HG02840 (cell line): ENCODE results near the gene TBX15.

ENCODE experiments used
- ATAC-seq: cut with Tn5 transposase; IDR thresholded peaks from one replicate; pipeline ENCODE4 v1.9.1; 2021; ENCODE audit warnings: mild to moderate bottlenecking, moderate library complexity, moderate number of reproducible peaks; ENCODE audit not compliant: unreplicated experiment, low FRiP score

Gene TBX15

DNA sequence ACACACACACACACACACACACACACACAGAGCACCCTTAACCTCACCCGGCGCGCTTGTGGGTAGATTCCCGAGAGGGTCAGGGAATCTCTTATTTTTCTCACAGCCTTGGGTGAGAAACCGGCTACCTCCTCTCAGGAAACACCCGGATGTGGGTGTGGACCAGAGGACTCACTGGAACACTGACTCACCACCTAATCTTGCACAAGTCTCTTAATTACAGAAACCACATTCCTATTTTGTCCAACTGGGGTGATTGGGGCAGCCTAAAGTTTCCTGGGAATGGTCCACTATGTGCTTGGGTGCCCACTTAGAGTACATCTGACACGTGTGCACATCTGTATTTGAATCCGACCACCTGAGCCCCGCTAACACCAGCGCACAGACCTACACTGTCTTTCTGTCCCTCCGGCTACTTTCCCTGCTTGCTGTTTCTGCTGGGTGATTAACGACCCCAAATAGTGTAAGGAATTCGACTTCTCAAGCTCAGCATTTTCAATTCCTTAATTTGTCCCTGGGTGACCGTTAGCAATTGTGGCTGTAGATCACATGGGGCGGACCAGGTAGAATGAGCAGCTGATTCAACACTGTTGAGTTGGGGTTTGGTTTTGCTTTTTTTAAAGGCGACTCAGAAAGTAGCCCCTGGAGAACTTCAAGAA is 14.0 kb upstream of the TBX15 start:
- ATAC-seq, result no peak

- no peak for ATAC-seq
Measured at GRCh38 chr1:119001181-119002027, 13.3 kb upstream of the TBX15 start.

DNA sequence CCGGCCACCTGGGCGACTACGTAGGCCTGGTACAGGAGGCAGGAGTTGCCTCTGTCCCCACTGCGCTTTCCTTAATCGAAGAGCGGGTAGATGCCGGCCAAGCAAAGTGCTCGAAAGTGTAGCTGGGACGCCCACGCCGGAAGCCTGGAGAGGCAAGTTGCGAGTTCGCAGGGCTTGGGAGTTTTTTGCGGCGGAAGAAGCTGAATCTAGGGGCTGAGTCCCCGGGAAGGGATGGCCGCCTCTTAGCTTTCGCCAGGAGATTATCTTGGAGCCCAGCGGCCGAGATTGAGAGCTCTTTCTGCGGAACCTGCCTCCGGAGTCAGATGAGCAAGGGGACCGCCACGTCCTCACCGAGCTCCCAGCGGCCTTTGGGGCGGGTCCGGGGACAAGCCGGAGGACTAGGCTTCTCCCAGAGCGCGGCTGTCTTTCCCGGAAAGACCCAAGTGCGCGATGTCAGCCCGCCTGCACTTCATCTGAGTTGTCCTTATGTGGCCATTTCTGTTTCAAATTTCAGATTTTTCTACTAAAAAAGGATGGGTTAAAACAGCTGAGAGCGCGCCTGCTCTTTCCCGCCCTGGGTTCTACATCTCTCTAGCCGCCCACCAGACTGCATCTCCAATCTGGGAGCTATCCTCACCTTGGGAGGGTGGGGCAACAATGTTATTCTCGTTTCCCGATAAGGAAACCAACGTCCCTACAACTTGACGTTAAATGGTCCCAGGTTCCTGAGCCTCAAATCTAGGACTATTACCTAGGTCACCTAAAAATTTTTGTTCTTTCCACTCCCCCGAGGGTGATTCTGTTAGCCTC is 12.4 kb upstream of the TBX15 start:
- no peak for ATAC-seq

DNA sequence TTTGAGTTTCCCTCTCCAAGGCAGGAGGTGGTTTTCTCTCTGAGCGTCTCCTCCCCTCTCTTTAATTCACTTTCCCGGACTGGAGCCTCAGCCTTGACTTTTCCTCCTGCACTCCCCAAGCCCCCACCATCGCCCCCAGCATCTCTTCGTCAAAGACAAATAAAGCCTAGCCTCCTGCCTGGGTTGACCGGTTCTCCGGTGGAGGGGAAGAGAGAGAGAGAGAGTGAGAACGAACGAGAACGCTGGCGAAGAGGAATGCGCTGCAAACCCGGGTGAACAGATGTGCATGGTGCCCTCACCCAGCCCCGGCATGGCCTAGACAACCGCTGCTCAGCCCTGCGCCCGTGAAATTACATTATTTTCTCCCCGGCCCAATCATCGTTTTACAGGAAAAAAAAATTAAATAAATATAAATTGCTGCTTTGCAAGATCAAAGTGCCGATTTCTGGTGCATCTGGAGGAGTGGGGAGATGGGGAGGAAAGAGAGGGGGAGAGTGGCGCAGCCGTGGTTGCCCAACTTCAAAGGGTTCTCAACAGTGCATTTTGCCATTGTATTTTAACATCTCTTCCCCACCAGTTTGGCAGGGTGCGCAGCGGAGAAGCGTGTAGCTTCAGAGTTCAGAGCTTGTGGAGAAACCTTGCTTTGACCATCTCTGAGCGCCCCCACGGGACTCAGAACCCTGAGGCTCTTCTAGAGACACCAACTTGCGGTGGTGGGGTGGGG is 11.4 kb upstream of the TBX15 start:
- ATAC-seq, result no peak

- no peak for ATAC-seq
Measured at GRCh38 chr1:118998171-118998570, 10.0 kb upstream of the TBX15 start.

DNA sequence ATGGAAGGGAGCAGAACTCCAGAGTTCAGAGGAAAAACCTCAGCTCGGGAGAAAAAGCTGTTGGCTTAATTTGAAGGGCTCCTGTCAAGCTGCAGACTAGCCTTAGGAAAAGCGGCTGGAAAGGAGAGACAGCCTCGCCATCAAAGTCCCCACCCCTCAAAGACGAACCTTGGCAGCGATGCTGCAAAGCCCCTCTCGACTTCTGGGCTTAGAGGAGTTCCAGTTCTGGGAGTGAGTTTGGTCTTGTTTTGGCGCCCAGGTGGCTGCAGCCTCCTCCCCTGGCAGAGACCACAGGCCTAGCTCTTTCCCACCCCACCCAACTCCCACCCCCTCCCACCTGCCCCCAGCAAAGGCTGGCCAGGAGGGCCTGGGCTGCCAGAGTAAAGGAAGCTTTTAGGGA is 9.1 kb upstream of the TBX15 start:
- ATAC-seq, result no peak

DNA sequence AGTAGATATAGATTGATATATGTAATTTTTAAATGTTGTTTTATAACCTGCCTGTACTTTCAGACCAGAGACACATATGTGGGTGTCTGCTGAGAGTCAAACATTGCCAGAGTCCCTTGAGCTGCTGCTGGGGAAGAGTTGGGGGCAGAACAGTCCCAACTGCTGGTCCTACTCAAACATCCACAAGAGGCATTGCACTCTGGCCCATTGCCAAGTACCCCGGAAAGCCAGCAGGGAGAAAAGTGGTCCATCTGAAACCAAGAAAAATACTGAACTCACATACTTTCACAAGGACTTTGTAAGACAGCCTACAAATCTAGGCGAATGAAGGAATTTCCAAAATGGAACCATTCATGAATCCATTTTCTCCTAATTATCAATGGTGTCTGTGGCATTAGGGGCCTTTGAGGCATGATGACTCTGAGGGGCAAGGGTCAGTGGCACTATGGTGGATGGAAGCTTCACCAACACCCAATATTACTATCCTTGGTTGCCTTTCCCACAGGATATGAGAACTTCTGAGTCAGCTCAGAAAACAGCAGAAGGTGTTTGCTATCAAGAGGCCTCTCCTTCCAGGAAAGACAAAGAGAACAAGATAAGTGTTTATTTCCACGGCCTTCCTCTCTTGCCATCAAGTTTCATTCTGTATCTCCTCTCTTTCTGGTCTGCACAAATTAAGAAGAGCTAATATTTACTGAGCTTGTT is 7.3 kb upstream of the TBX15 start:
- no peak for ATAC-seq

DNA sequence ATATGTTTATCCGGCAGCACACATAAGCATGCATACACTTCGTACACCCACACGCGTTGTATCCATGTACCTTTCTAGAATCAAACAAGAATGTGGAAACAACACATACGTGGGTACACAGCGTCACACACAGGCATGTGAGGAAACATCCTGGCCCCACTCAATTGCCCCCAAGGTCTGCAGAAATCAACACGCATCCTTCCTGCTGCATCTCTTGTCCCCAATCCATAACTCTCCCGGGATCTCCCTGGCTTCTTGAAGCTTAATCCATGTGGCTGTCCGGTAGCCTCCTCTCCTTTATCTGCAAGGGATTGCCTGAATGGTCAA is 5.5 kb upstream of the TBX15 start:
- no peak for ATAC-seq

DNA sequence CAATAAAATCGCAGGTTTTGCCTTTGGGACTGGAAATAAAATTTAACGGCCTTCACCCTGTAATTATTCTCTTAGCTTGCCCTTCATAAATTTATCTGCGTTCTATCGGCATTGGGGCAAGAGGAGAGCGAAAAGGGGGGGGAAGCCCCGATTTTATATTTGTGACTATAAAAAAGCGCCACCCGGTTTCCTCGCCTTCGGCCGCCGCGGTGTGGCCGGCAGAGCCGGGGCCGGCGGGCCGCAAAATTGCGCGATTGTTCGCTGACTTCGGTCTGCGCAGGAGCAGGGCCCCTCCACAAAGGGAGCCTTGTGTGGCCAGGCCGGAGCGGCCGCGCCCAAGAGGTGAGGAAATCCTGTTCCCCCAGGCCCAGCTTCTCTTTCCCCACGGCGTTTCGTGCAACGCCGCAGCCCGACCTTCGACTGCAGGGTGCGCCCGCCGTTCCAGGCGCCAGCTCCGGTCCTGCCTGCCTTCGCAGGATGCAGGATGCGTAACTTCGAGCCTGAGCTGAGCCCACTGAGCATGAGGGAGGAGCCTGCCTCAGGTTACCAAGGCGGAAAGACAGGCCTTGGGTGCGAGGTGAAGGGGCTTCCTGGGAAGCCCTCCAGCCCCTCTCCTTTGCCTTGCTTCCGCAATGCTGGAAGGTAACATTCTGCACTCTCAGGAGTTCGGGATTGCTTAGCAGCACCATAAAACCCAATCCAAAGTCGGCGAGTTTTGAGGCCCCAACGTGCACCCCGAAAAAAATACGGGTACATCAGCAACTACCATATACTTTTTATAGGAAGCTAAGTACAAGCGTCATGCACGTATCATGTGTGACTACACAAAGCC is 4.9 kb upstream of the TBX15 start:
- ATAC-seq, result no peak

- ATAC-seq, result no peak
Measured at GRCh38 chr1:118992237-118992825, 4.2 kb upstream of the TBX15 start.

DNA sequence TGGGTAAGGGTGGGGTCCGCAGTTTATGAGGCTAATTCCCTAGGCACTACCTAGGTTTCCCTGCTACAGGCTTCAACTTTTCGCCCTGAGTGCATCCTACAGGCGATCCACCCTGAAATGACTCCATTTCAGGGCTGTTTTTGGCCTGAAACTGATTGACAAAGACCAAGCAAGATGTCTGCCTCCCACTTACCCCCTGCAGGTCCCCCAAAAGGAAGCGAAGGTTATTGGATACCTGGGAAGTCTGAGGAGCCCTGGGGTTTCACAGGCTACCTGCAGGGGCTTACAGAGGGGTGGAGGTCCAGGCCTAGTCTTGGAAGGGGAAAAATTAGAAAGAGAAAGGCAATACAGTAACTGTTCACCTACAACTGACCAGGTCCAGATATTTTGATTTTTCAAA is 3.3 kb upstream of the TBX15 start:
- no peak for ATAC-seq

- ATAC-seq, result no peak
Measured at GRCh38 chr1:118990513-118991152, 2.5 kb upstream of the TBX15 start.

DNA sequence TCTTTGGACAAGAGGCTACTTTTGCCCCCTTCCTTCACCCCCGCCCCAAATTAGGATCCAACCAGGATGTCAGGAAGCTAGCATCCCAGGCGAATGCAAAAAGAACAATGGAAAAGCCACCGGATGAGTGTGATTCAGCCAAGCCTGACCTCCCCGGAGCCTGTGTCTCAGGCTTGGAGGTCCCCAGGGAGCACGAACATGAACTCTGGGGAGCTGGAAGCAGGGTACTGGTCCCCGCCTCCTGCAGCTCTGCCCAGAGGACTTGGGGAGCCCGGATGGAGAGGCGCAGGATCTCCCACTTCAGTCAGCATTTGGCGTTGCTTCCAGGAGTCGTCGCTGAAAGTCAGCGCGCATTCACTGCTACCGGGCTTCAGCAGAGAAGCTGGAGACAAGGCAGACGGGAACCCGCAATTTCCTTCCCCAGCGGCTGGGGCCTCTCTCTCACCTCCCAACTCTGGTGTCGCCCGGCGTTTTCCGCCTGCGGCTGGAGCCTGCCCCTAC is 1.8 kb upstream of the TBX15 start:
- no peak for ATAC-seq

DNA sequence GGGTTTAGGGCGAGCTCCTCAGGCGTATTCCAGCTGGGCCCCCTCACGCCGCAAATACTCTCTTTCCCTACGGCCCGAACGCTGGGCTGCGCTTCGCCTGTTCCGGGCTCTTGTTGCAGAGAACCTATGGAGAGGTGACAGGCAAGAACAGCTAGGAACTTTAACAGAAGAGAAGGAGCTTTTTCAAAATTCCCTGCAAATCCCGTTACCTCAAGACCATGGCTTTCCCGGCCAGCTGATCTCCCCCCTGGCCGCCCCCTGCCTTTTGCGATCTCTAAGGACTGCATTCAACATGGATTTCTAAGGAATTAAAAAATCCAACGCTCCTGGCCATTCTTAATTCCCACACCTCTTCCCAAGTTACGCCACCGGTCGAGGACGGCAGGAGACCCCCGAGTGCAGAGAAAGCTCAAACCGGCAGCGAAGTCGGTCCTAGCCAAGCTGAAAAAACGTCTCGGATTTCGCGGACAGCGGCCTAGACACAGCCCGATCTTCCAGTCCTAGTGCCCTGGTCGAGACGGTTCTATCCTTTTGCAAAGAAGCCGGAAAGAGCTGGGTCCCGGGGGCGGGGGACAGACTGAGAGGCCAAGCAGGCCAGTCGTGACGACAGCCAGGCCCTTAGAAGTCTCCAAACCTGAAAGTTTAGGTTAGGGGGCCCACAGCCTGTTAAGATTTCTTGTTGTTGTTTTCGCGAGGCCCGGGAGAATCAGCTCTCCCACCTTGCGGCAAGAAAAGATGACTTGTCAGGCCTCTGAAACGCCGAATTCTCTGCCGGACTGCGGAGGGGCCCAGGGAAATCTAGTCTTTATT is 1.1 kb upstream of the TBX15 start:
- ATAC-seq, result no peak

GRCh38 chr1:118987468-118988185 is 516 bp downstream of the TBX15 start:
- ATAC-seq, result no peak

- no peak for ATAC-seq
Measured at GRCh38 chr1:118986555-118987467, 1.3 kb downstream of the TBX15 start.
